ENCODE results near the gene ENG.
A peak's percentile ranks its signal among the peaks of the same experiment; 100 is the strongest.
"Not testable (repeated sequence)": the region's sequence is repeated elsewhere in the genome, so short reads cannot be mapped to it uniquely, and the experiment has no call there.

The ENG gene

DNA sequence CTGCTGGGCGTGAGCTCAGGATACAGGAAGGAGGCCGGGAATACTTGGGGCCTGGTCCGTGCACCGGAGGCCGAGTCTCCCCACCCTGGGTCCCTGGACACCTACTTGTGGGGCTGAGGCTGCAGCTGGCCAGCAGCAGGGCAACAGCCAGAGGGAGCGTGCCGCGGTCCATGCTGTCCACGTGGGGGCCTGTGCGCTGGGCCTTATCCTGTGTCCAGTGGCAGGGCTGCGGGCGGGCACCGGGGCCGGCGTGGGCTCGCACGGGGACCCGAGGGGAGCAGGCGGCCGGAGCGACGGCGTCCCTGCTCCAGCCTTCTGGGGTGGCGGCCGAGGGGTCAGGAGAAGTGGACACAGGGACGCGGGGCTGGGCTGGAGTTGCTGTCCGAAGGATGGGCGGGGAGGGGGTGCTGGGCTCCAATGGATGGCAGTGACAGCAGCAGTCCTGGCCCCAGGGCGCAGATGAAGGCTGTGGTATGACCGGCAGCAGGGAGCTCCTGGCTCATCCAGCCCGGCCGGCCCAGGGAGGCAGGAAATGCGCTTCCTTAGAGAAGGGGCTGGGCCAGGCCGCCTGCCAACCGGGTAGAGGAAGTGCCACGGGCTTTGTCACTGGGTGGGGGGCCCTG is at the start of gene ENG:
Gene ENG, minus strand, starts transcription at position 475 of the 623 bp plus-strand sequence. Its CDS starts 303 bp downstream, at position 172.
- FAIRE-seq (no peak), DNase-seq (ENCODE audit: extremely low spot score, insufficient read length, low read depth) (no peak)

DNA sequence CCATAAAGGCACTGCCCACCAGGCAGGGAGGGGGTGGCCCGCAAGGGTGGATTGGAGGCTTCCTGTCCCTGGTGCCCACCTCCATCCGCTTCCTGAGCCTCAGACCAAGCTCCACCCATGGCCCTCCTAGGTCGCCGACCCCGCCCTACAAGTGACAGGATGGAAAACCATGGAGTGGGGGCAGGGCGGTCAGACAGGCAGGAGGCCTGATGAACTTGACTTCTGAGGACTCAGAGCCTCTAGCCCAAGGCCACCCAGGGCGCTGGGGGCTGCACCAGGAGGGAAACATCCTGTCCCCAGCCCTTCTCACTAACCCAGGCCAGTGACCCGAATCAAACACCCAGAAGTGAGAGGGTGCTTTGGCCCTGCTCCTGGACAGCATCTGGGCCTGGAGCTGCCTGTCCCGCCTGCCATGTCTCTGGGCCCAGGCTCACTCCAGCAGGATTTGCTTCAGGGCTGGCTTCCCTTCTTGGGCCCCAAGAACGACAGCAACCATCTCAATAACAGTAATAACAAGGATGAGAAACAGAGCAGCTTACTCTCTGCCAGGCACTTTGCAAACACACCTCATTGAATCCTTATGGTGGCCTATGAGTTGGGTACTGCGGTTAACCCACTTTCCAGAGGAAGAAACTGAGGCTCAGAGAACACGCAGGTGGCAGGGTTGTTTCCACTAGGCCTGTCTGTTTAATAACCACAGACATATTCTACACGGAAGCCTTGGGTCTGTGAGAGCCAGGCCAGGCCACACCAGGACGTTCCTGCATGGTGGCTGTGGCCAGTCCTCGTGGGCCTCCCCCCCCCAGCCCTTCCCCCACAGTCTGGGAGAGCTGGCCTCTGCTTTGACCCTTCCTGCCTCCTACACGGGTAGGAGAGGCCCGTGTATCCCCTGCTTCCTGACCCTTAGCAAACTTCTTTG is 49.4 kb upstream of the ENG start:
- FAIRE-seq (peak; percentile 89), DNase-seq (ENCODE audit: extremely low spot score, insufficient read length, low read depth) (no peak)

DNA sequence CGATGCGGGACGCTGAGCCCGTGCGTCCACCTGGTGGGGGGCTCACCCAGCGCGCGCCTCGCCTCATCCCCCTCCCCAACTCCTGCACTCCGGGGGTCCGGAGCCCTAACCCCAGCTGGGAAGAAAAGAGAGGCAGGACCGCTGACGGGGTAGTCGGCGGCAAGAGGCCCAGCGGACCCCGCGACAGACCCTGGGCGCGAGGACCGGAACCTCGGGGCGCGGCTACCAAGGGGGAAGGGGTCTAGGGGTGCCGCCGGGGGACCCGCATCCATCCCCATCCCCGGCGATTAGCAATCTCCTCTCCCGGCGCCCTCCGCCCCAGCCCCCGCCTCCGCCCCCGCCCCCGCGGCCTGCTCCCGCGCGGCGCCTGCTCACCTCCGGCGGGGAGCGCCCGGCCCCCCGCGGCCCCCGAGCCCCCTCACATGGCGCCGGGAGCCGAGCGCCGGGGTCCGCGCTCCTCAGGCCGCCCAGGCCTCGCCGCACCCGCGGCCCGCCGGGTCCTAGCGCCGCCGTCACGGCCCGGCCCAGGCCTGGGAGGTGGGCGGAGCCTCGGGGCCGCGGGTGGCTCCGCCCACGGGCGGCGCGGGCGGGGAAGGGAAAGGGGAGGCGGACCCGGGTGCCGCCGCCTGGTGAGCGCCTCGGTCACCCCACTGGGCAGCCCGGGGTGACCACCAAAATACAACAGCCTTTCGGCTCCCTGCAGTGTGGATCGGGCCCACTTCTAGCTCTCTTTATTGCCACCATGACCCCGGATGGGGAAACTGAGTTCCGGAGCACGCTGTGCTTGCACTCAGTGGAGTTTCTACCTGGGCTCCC is 44.9 kb upstream of the ENG start, which contains the start of gene ST6GALNAC6:
Gene ST6GALNAC6, minus strand, starts transcription at position 476 of the 816 bp plus-strand sequence. CDS start 1,622 bp downstream, outside the sequence.
- FAIRE-seq = peak; percentile 59
- peak; percentile 82 for DNase-seq (ENCODE audit: extremely low spot score, insufficient read length, low read depth)

GRCh38 chr9:127898433-127899127 is 44.1 kb upstream of the ENG start:
- DNase-seq (ENCODE audit: extremely low spot score, insufficient read length, low read depth) (no peak), FAIRE-seq (no peak)

DNA sequence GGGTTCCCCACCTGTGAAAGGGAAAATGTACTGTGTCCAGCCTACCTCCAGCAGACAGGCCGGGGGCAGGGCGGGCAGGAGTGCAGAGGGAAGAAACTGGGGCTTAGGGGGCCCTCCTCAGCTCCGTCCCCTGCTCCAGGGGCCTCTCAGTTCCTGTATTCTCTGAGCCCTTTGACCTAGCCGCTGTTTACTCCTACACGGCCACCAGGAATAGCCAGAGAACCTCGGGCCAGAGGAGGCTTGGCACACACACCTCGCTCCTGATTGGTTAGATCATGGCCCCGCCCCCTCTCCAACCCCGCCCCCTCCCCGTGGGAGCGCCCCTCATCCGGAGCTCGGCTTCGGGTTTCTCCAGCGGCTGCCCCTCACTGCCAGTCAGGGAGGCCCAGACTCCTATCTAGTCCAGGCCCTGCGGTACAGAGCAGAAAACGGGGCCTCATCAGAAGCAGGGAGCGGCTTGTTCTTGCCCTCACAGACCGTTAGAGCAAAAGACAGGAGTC is 42.8 kb upstream of the ENG start:
- DNase-seq (ENCODE audit: extremely low spot score, insufficient read length, low read depth) (no peak), FAIRE-seq (no peak)

DNA sequence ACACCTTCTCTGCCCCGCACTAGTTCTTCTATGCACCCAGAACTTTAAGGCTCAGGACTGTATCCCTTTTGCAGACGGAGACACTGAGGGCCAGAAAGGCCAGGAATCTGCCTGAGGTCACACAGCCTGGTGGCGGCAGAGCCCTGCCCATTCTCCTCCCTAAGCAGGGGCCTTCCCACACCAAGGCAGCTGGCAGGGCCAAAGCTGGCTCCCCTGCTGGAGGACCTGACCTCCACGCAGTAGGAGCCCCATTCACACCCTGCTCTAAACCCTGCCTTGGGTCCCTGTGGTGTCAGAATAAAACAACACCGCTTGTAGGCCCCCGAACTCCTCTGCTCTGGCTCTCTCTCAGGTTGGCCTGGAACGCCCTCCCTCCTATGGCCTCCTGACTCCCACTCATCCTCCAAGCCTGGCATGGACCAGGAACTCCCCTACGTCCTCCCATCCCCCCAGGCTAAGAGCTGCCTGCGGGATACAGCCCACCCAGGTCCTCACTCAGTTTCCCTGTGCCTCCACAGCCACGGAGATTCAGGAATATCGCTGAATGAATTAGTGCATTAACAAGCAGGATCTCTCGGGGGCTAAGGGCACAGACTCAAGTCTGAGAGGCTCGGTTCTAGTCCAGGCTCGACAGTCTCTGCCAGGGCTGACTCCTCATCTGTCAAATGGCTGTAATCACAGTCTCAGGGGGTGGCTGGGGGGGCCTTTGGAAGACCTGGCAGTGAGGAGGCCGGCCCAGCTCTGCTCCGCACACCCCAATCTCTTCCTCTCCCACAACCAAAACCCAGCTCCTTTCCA is 42.1 kb upstream of the ENG start:
- DNase-seq (ENCODE audit: extremely low spot score, insufficient read length, low read depth) = no peak
- FAIRE-seq = no peak

- FAIRE-seq (no peak), DNase-seq (ENCODE audit: extremely low spot score, insufficient read length, low read depth) (no peak)
These were observed 41.4 kb upstream of the ENG start for GRCh38 chr9:127895811-127896210.

DNA sequence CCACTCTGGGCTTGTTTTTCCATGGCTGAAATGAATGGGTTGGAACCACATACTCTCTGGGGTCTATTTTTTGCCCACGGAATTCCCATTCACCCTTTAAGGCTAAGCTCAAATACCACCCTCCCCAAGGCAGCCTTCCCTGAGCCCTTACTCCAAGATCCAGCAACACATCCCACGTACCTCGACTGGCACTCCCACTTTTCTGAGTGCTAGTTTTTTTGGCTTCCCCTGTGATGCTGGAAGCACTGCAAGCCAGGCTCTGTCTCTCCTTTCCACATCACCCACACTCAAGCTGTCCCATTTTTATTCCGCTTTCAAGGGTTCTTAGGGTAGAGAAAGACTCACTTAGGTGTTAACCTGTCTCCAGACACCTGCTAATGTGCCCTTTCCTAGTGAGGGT is 38.9 kb upstream of the ENG start:
- FAIRE-seq (no peak), DNase-seq (ENCODE audit: extremely low spot score, insufficient read length, low read depth) (no peak)

- DNase-seq (ENCODE audit: extremely low spot score, insufficient read length, low read depth) (no peak), FAIRE-seq (no peak)
These were observed 38.4 kb upstream of the ENG start for GRCh38 chr9:127892831-127893230.

DNA sequence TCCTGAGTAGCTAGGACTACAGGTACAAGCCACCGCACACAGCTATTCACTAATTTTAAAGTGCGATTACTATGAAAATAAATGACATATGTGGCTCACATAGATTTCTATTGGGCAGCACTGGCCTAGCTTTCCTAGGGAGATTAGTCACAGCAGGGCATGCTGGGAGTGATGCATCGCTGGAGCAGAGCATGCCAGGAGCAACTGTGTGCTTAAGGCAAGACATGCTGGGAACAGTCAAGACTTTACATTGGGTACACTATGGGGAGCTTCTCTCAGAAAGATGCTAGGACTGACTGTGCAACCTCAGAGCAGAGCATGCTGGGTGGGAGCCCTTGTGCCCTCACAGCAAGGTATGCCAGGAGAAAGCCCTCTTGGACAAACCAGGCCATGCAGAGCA is 35.6 kb upstream of the ENG start:
- FAIRE-seq (no peak), DNase-seq (ENCODE audit: extremely low spot score, insufficient read length, low read depth) (no peak)

DNA sequence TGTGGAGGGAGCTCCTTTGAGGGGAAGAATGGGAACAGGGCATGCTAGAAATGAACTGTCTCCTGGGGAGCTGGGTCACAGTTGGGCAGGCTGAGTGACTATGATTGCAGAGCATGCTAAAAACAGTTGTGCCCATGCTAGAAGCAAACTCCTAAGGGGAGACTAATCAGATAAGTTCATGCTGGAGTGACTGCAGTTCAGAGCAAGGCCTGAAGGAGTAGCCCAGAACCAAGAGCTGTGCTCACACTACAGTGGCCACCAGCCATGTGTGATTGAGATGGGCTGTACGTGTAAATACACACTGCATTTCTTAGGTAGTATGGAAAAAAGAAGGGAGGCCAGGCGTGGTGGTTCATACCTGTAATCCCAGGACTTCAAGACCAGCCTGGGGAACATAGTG is 33.3 kb upstream of the ENG start:
- no peak for FAIRE-seq
- DNase-seq (ENCODE audit: extremely low spot score, insufficient read length, low read depth) = no peak

- no peak for FAIRE-seq
- DNase-seq (ENCODE audit: extremely low spot score, insufficient read length, low read depth) = no peak
These were observed 32.0 kb upstream of the ENG start for GRCh38 chr9:127886401-127886972.

GRCh38 chr9:127885508-127886281 is 31.2 kb upstream of the ENG start:
- DNase-seq (ENCODE audit: extremely low spot score, insufficient read length, low read depth) = no peak
- no peak for FAIRE-seq

GRCh38 chr9:127884976-127885490 is 30.6 kb upstream of the ENG start:
- DNase-seq (ENCODE audit: extremely low spot score, insufficient read length, low read depth) (no peak), FAIRE-seq (peak; percentile 21)

DNA sequence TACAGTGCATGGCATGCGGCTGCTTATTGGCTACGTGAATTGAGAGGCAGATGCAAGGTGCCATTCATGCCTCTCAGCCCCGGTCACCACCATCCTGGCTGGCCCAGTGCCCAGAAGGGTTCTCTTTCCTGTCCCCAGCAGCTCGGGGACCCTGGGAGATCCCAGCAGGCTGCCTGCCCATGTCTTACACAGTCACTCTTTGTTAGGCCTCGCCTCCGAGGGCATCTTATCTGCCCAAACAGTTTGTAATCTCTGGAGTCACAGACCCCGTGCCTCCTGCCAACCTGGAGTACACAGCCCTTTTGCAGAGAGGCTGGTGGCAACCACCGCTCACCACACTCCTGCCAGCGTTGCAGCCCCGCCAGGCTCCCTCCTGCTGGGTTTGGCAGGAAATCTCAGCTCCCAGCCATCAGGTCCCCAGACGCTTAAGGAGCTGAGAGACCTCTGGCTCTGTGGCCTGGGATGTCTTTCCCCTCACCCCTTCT is 30.0 kb upstream of the ENG start:
- DNase-seq (ENCODE audit: extremely low spot score, insufficient read length, low read depth) (no peak), FAIRE-seq (no peak)

DNA sequence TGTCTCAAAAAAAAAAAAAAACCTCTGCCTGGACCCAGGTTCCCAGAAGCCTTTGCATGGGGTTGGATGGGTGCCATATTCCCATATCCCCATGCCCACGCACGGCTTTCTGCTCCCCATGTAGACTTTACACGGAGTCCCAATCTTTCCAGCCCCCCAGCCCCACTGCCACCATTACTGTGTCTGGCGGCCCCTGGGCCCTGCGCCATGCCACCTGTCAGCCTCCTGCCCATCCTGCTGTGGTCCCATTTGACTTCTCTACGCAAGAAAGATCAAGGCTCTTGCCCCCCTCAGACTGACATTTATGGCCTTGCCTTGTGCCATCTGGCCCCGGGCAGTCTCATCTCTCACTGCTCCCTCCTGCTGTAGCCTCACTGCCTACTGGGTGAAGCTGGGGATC is 29.5 kb upstream of the ENG start:
- DNase-seq (ENCODE audit: extremely low spot score, insufficient read length, low read depth) = no peak
- FAIRE-seq = no peak

GRCh38 chr9:127881715-127882114 is 27.3 kb upstream of the ENG start:
- not testable (repeated sequence) for FAIRE-seq; DNase-seq (ENCODE audit: extremely low spot score, insufficient read length, low read depth)

Measured in GM18507 (cell line).